ENCODE measurements around the gene CETP.

Gene CETP

DNA sequence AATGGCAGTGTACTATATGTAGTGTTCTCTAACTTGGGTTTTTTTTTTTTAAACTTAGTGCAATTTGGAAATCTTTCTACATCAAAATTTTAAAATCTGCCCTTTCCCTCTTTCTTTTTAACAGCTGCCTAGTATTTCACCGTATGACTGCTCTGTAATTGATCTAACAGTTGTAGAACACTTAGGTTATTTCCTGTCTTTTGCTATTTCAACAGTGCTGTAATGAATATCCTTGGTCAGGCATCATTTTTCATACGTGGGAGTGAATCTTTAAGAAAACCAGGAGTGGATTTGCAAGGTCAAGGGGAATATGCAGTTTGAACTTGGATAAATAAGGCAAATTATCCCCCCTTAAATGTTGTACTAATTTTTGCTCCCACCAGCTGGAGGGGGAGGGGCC is 31.5 kb downstream of the CETP start:
- TF ChIP-seq, protein P1, sequence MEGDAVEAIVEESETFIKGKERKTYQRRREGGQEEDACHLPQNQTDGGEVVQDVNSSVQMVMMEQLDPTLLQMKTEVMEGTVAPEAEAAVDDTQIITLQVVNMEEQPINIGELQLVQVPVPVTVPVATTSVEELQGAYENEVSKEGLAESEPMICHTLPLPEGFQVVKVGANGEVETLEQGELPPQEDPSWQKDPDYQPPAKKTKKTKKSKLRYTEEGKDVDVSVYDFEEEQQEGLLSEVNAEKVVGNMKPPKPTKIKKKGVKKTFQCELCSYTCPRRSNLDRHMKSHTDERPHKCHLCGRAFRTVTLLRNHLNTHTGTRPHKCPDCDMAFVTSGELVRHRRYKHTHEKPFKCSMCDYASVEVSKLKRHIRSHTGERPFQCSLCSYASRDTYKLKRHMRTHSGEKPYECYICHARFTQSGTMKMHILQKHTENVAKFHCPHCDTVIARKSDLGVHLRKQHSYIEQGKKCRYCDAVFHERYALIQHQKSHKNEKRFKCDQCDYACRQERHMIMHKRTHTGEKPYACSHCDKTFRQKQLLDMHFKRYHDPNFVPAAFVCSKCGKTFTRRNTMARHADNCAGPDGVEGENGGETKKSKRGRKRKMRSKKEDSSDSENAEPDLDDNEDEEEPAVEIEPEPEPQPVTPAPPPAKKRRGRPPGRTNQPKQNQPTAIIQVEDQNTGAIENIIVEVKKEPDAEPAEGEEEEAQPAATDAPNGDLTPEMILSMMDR (IDR thresholded peaks at IDR 0.05; ENCODE audit: control insufficient read depth, extremely low read depth, insufficient read depth), result no peak
- no peak for DNase-seq (ENCODE audit: low read depth)
- no peak overlapping the region for H3K4me3 ChIP-seq (ENCODE audit: low read depth, low read length)

DNA sequence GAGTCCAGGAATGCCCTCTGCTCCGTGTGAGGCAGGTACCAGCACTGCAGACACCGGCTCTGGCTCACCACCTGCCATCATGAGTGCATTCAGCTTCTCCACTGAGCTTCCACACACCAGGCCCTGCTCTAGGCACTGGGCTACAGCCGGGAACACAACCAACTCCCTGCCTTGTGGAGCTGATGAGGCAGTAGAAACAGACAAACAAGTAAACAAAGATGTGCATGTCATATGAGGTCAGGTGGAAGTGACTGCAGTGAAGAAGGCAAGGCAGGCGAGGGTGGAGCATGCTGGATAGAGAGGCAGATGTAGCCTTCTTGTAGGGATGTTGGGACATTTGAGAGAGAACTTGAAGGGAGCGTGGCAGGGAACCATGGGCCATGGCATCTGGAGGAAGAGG is 32.6 kb downstream of the CETP start:
- TF ChIP-seq, protein P1 (IDR thresholded peaks at IDR 0.05; ENCODE audit: control insufficient read depth, extremely low read depth, insufficient read depth), result no peak
- no peak overlapping the region for H3K4me3 ChIP-seq (ENCODE audit: low read depth, low read length)
- DNase-seq (ENCODE audit: low read depth), result no peak

DNA sequence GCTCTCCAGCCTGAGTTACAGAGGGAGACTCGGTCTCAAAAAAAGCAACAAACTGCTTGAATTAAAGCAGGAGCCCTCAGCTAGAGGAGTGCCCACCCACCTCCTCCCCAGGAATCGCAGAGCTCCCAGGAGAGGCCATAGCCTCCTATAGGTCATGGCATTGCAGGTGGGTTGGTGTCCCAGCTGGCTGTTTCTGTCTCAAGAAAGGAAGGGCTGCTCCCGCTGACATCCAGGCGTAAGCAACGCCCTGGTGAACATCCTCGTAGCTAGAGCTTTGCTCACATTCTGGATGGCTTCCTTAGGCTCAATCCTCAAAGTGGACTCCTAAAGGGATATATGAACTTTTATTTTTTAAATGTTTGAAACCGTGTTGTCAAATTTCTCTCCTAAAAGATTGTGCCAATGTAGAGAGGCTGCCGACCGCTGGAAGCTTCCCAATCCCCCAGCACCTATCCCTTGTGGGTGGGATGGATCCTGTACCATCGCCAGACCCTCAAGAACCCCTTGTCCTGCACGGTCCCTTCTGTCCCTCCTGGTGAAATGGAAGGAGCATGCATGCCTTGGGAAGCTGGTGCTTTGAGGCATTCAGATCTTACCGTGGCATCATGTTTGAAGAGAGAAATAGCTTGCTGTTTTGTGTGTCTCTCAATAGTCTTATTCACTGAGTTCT is 33.5 kb downstream of the CETP start:
- TF ChIP-seq, protein P1 (IDR thresholded peaks at IDR 0.05; ENCODE audit: control insufficient read depth, extremely low read depth, insufficient read depth), result no peak
- no peak for DNase-seq (ENCODE audit: low read depth)
- H3K4me3 ChIP-seq (ENCODE audit: low read depth, low read length), result no peak overlapping the region

DNA sequence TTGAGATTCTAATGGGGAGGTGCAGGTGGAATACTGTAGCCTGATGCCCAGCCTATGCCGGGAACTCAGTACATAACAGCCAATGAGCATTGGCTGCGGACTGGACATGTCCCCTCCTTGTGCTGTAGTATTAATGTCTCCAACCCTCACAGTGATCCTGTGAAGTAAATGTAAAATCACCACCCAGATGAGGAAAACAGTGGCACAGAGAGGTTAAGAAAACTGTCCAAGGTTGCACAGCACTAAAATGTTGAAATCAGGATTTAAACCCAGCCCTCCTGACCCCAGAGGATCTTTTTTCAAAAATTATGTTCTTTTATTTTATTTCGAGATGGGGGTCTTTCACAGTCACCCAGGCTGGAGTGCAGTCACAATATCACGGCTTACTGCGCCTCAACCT is 35.5 kb downstream of the CETP start:
- H3K4me3 ChIP-seq (ENCODE audit: low read depth, low read length), result no peak overlapping the region
- no peak for DNase-seq (ENCODE audit: low read depth)
- TF ChIP-seq, protein P1 (IDR thresholded peaks at IDR 0.05; ENCODE audit: control insufficient read depth, extremely low read depth, insufficient read depth), result no peak

DNA sequence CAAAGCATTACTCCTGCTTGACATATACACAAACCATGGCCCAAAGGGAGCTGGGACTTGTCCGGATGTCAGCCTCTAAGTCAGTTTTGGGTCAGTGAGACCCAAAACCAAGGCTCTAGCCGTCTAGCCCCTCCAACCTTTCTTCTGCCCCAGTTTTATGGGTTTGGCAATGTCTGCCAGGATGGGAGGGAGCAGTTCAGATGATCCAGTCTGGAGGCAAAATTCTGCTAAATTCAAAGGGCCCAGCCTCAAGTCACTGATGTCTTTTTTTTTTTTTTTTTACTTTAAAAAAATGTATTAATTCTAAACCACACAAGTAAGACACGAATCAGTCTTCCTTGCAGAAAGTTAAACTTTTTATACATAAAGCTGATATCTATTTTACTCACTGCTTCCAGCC is 36.2 kb downstream of the CETP start:
- H3K4me3 ChIP-seq (ENCODE audit: low read depth, low read length), result no peak overlapping the region
- TF ChIP-seq, protein P1 (IDR thresholded peaks at IDR 0.05; ENCODE audit: control insufficient read depth, extremely low read depth, insufficient read depth), result no peak
- DNase-seq (ENCODE audit: low read depth), result no peak

DNA sequence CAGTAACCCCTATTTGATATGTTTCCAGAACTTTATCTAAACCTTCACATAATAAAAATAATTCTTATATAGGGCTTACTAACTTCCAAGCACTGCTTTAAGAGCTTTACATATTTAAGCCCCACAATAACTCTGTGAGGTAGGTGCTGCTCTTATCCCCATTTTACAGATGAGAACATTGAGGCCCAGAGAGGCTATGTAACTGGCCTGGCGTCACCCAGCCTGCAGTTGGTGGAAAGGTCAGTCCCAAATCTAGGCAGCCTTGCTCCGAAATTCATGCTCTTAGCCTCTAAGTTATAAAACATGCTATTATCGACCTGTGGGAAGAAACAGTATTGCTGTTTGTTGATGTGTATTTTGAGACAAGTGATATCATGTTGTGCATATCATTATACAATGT is 36.6 kb downstream of the CETP start:
- DNase-seq (ENCODE audit: low read depth), result no peak
- no peak overlapping the region for H3K4me3 ChIP-seq (ENCODE audit: low read depth, low read length)
- TF ChIP-seq, protein P1 (IDR thresholded peaks at IDR 0.05; ENCODE audit: control insufficient read depth, extremely low read depth, insufficient read depth), result no peak

DNA sequence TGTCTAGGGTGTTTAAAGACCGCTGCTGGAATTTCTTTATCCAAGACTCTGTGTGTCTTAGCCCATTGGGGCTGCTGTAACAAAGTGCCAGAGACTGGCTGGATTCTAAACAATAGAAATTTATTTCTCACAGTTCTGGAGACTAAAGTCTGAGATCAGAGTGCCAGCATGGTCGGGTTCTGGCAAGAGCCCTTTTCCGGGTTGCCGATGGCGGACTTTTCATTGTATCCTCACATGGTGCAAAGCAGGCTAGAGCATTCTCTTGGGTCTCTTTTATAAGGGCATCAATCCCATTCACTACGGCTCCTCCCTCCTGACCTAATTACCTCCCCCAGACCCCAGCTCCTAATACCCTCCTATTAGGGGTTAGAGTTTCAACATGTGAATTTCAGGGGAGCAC is 37.1 kb downstream of the CETP start:
- H3K4me3 ChIP-seq (ENCODE audit: low read depth, low read length), result no peak overlapping the region
- no peak for DNase-seq (ENCODE audit: low read depth)
- TF ChIP-seq, protein P1 (IDR thresholded peaks at IDR 0.05; ENCODE audit: control insufficient read depth, extremely low read depth, insufficient read depth), result no peak
